GM12872 (cell line): ENCODE results near the gene APLN.

Experiments used
- CTCF ChIP-seq: IDR thresholded peaks from 3 replicates; pipeline ENCODE4 v1.5.1; 2011; ENCODE audit warnings: low read depth, mild to moderate bottlenecking, low read length, moderate library complexity; ENCODE audit not compliant: insufficient read depth

Gene APLN

GRCh38 chrX:129654652-129655546 lies at the start of gene APLN:
Gene APLN (minus strand): TSS chrX:129654956. CDS start chrX:129654630, 326 bp downstream.
- TF ChIP-seq CTCF = no peak

- TF ChIP-seq CTCF = no peak
Measured at GRCh38 chrX:129704491-129704890, 49.7 kb upstream of the APLN start.

GRCh38 chrX:129701624-129702069 lies 46.9 kb upstream of the APLN start:
- TF ChIP-seq CTCF = no peak

- TF ChIP-seq CTCF = no peak
Measured at GRCh38 chrX:129700536-129700935, 45.8 kb upstream of the APLN start.

- no peak for TF ChIP-seq CTCF
Measured at GRCh38 chrX:129698150-129698549, 43.4 kb upstream of the APLN start.

GRCh38 chrX:129697204-129697829 lies 42.6 kb upstream of the APLN start:
- TF ChIP-seq CTCF = no peak

GRCh38 chrX:129696463-129697155 lies 41.9 kb upstream of the APLN start:
- TF ChIP-seq CTCF = no peak
